CD14-positive monocyte (primary cell): ENCODE data around the gene ATAD3A. TPM values are rescaled to one million over a fixed set of nuclear protein-coding genes. Genes with fewer than 3 reads are reported as not detected.
A peak's percentile ranks its signal among the peaks of the same experiment; 100 is the strongest.

Experiments
- DNase-seq, 3 donors: peaks; one replicate each; pipeline ENCODE4 v3.0.0-alpha.2; 2011 to 2022
- H2AFZ ChIP-seq: 2 replicates; pipeline ENCODE4 v1.6.0; 2012; ENCODE audit warnings: mild to moderate bottlenecking, low read depth, low read length, inconsistent platforms; ENCODE audit not compliant: insufficient read depth, poor library complexity, severe bottlenecking
- H3K27ac ChIP-seq, 2 donors: 1 replicate in 1 of 2; 2 replicates in 1 of 2; pipeline ENCODE4 v1.5.1; 2012 to 2013; ENCODE audit warnings: low read length in 2 of 2, control low read depth in 1 of 2, inconsistent platforms in 1 of 2, low read depth in 1 of 2, mild to moderate bottlenecking in 1 of 2
- H3K27me3 ChIP-seq, 2 donors: one replicate each; pipeline versions ENCODE4 v1.6.0 to v1.6.1; 2011 to 2013; ENCODE audit warnings: low read length in 2 of 2; ENCODE audit not compliant: control insufficient read depth in 2 of 2, insufficient read depth in 2 of 2
- H3K36me3 ChIP-seq, 2 donors: replicated peaks in 1 of 2; 1 replicate in 1 of 2; 2 replicates in 1 of 2; pipeline versions ENCODE4 v1.5.1 to v1.6.1; 2012 to 2013; ENCODE audit warnings: low read length in 2 of 2, control low read depth in 1 of 2, inconsistent platforms in 1 of 2, mild to moderate bottlenecking in 1 of 2; ENCODE audit not compliant: insufficient read depth in 2 of 2, control insufficient read depth in 1 of 2
- H3K4me1 ChIP-seq, 2 donors: 1 replicate in 1 of 2; 2 replicates in 1 of 2; pipeline versions ENCODE4 v1.5.1 to v1.6.1; 2012 to 2013; ENCODE audit warnings: low read length in 2 of 2, control low read depth in 1 of 2, inconsistent platforms in 1 of 2, mild to moderate bottlenecking in 1 of 2, moderate library complexity in 1 of 2; ENCODE audit not compliant: insufficient read depth in 2 of 2, control insufficient read depth in 1 of 2
- H3K4me2 ChIP-seq: replicated peaks from 2 replicates; pipeline ENCODE3; 2012; ENCODE audit warnings: low read length, moderate library complexity, mild to moderate bottlenecking; ENCODE audit not compliant: poor library complexity, severe bottlenecking; ENCODE audit errors: extremely low read depth
- H3K4me3 ChIP-seq, 3 experiments: fragments of 200-600 bp in 1 of 3; sonication (generic) in 1 of 3; replicated peaks in 1 of 3; 1 replicate in 2 of 3; 2 replicates in 1 of 3; pipeline ENCODE4 v1.5.1; 2011 to 2013; ENCODE audit warnings: low read length in 3 of 3, mild to moderate bottlenecking in 3 of 3, control low read depth in 2 of 3, low read depth in 2 of 3, inconsistent platforms in 1 of 3, moderate library complexity in 1 of 3
- H3K79me2 ChIP-seq: 2 replicates; pipeline ENCODE4 v1.6.0; 2012; ENCODE audit warnings: mild to moderate bottlenecking, control low read depth, inconsistent platforms, low read length, moderate library complexity; ENCODE audit not compliant: insufficient read depth
- H3K9ac ChIP-seq: 2 replicates; pipeline ENCODE4 v1.6.0; 2017; ENCODE audit warnings: low read length, mild to moderate bottlenecking; ENCODE audit not compliant: insufficient read depth, poor library complexity, severe bottlenecking
- H3K9me3 ChIP-seq, 2 donors: replicated peaks in 1 of 2; 1 replicate in 1 of 2; 2 replicates in 1 of 2; pipeline versions ENCODE4 v1.5.1 to v1.6.1; 2012 to 2013; ENCODE audit warnings: low read length in 2 of 2, control low read depth in 1 of 2; ENCODE audit not compliant: control insufficient read depth in 1 of 2, insufficient read depth in 1 of 2
- H4K20me1 ChIP-seq: 2 replicates; pipeline ENCODE4 v1.6.0; 2012; ENCODE audit warnings: mild to moderate bottlenecking, low read length, control low read depth, moderate library complexity; ENCODE audit not compliant: insufficient read depth
- H3K27ac Mint-ChIP-seq, 7 donors: one replicate each; pipeline ENCODE4 v1.8.0; 2020; ENCODE audit warnings: mild to moderate bottlenecking in 7 of 7, mixed read lengths in 7 of 7, moderate library complexity in 6 of 7, inconsistent platforms in 2 of 7
- H3K27me3 Mint-ChIP-seq, 3 donors: one replicate each; pipeline ENCODE4 v1.8.0; 2021 to 2022; ENCODE audit warnings: low read depth in 3 of 3, mild to moderate bottlenecking in 3 of 3, mixed read lengths in 3 of 3, moderate library complexity in 3 of 3, inconsistent platforms in 1 of 3
- H3K36me3 Mint-ChIP-seq, 2 donors: one replicate each; pipeline ENCODE4 v1.8.0; 2020; ENCODE audit warnings: mixed read lengths in 2 of 2, inconsistent platforms in 1 of 2, mild to moderate bottlenecking in 1 of 2
- H3K4me1 Mint-ChIP-seq: one replicate; pipeline ENCODE4 v1.8.0; 2020; ENCODE audit warnings: mild to moderate bottlenecking, mixed read lengths
- H3K4me3 Mint-ChIP-seq, 2 donors: one replicate each; pipeline ENCODE4 v1.8.0; 2020; ENCODE audit warnings: mild to moderate bottlenecking in 2 of 2, mixed read lengths in 2 of 2, moderate library complexity in 1 of 2
- H3K9me3 Mint-ChIP-seq, 7 donors: one replicate each; pipeline ENCODE4 v1.8.0; 2020 to 2022; ENCODE audit warnings: mixed read lengths in 7 of 7, mild to moderate bottlenecking in 6 of 7, moderate library complexity in 6 of 7, inconsistent platforms in 2 of 7
- WGBS: methylation state at CpG from one replicate; pipeline ENCODE4 v1.1.5; 2013; ENCODE audit warnings: missing lambda C conversion rate; ENCODE audit not compliant: insufficient coverage; 5-methylcytosine and 5-hydroxymethylcytosine counted together
- intact Hi-C, 2 donors: fragments of 100-400 bp; cut with micrococcal nuclease; formaldehyde crosslinking; loops; one replicate each; pipeline versions ENCODE4 v1.15.0 to v1.15.1; 2023
- polyA plus RNA-seq, 3 donors: library from polyadenylated mRNA; depleted of rRNA in 1 of 3; unstranded in 2 of 3; stranded (reverse) in 1 of 3; fragments of 300-500 nt in 2 of 3; fragments of >200 nt in 1 of 3; fragmentation: Illumina TruSeq in 2 of 3; gene quantifications; 1 replicate in 2 of 3; 2 replicates in 1 of 3; pipeline ENCODE4 v1.2.3, GENCODE V29; 2012 to 2021
- TF ChIP-seq, protein P1 (sequence below): fragments of 200-600 bp; IDR thresholded peaks from one replicate; pipeline ENCODE4 v1.8.0; 2022; ENCODE audit warnings: antibody characterized with exemption, mild to moderate bottlenecking

ATAD3A gene
- polyA plus RNA-seq, 3 donors: 4.1 to 14.0 (median 6.4) TPM

DNA sequence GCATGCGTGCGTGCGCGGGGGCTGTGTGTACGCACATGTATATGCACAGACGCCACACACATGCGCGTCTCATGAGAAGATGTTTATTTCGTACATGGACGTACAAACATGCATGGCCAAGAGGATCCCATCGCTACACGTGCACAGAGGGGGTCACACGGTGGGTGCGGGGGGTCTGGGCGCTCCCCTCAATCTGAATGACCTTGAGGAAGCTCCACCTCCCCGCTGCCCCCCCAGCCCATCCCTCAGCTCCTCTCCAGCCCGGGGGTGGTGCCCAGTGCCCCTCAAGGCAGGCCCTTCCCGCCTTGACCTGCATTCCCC is 27.0 kb downstream of the ATAD3A start:
- Histone ChIP-seq H3K36me3 (peaks cover 24 to 28% of the 10 kb centered on the region in 2 donors), H3K27me3 (peaks cover 0 to 20% of the 10 kb centered on the region in 2 donors), H3K4me2 (no peak overlapping the region), H3K4me1 (peaks cover 0 to 7% of the 10 kb centered on the region in 2 donors), H3K79me2 (no peaks in the 10 kb centered on the region), H3K9ac (no peak overlapping the region), H3K4me3 (no peak overlapping the region), H2AFZ (no peak overlapping the region), H3K9me3 (no peaks in the 10 kb centered on the region), H4K20me1 (peaks cover 7% of the 10 kb centered on the region), H3K27ac (no peak overlapping the region)
- no peak for DNase-seq
- H3K4me3 Mint-ChIP-seq: peak overlapping the region in 1 of 2 donors; percentile 21
- intact Hi-C loops: no loop called here
- H3K27me3 Mint-ChIP-seq: peaks cover 4 to 28% (median 17%) of the 10 kb centered on the region in 3 donors
- H3K4me1 Mint-ChIP-seq: no peaks in the 10 kb centered on the region
- peaks cover 26% of the 10 kb centered on the region in 2 donors for H3K36me3 Mint-ChIP-seq
- peaks cover 0 to 3% (median 0%) of the 10 kb centered on the region in 7 donors for H3K9me3 Mint-ChIP-seq
- TF ChIP-seq, protein P1, sequence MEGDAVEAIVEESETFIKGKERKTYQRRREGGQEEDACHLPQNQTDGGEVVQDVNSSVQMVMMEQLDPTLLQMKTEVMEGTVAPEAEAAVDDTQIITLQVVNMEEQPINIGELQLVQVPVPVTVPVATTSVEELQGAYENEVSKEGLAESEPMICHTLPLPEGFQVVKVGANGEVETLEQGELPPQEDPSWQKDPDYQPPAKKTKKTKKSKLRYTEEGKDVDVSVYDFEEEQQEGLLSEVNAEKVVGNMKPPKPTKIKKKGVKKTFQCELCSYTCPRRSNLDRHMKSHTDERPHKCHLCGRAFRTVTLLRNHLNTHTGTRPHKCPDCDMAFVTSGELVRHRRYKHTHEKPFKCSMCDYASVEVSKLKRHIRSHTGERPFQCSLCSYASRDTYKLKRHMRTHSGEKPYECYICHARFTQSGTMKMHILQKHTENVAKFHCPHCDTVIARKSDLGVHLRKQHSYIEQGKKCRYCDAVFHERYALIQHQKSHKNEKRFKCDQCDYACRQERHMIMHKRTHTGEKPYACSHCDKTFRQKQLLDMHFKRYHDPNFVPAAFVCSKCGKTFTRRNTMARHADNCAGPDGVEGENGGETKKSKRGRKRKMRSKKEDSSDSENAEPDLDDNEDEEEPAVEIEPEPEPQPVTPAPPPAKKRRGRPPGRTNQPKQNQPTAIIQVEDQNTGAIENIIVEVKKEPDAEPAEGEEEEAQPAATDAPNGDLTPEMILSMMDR: no peak
- H3K27ac Mint-ChIP-seq: no peak overlapping the region
- WGBS: 94% methylated on average over 18 of the region's 18 CpGs

DNA sequence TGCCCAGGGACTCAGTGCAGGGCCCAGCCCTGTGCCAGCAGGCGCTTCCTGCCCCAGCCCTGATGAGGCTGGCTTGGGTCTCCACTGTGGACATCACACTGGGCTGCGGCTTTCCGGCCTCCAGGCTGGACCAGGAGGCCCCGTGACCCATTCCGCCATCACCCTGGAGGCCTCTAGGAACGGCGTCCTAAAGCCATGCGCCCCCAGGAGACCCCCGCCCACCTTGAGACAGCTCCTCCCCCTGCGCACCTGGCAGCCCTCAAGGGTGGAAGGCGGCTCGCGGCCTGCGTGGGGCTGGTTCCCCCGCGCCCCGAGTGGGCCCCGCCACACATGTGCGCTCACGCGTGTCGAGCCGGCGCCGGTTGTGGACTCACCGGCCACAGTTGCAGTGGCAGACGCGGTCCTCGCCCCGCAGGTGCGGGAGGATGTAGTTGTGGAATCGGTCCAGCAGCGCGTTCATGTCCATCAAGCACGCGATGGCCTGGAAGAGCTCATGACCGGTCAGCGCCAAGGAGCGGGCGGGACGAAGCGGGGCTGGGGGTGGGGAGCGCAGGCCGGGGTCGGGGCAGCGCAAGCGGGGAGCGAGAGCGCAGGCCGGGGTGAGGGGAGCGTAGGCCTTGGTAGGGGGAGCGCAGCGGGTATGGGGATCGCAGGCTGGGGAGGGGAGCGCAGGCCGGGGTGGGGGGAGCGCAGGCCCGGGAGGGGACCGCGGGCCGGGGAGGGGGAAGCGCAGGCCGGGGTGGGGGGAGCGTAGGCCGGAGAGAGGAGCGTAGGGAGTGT is 27.5 kb downstream of the ATAD3A start:
- H3K4me3 Mint-ChIP-seq: peak overlapping the region in 1 of 2 donors; percentile 62
- peaks cover 29 to 31% of the 10 kb centered on the region in 2 donors for H3K36me3 Mint-ChIP-seq
- H3K4me1 Mint-ChIP-seq: no peaks in the 10 kb centered on the region
- H3K27me3 ChIP-seq: peaks cover 0 to 20% of the 10 kb centered on the region in 2 donors
- H3K27ac ChIP-seq: no peak overlapping the region
- H3K9ac ChIP-seq: no peak overlapping the region
- H3K9me3 Mint-ChIP-seq: peaks cover 0 to 3% (median 0%) of the 10 kb centered on the region in 7 donors
- no peak overlapping the region for H3K4me3 ChIP-seq
- peaks cover 24 to 30% of the 10 kb centered on the region in 2 donors for H3K36me3 ChIP-seq
- WGBS: 26% methylated on average over 53 of the region's 66 CpGs
- intact Hi-C loops: no loop called here
- peaks cover 4 to 28% (median 17%) of the 10 kb centered on the region in 3 donors for H3K27me3 Mint-ChIP-seq
- H3K79me2 ChIP-seq: no peaks in the 10 kb centered on the region
- peaks cover 0 to 7% of the 10 kb centered on the region in 2 donors for H3K4me1 ChIP-seq
- H2AFZ ChIP-seq: no peak overlapping the region
- no peaks in the 10 kb centered on the region for H3K9me3 ChIP-seq
- peaks cover 7% of the 10 kb centered on the region for H4K20me1 ChIP-seq
- TF ChIP-seq, protein P1: no peak
- H3K27ac Mint-ChIP-seq: no peak overlapping the region
- no peak overlapping the region for H3K4me2 ChIP-seq
- DNase-seq: no peak
